ENCODE results near the gene GRK5. TPM values are rescaled to one million over a fixed set of nuclear protein-coding genes. Genes with fewer than 3 reads are reported as not detected.
"Not testable (repeated sequence)": the region's sequence is repeated elsewhere in the genome, so short reads cannot be mapped to it uniquely, and the experiment has no call there.

GRK5 gene
- total RNA-seq, 1 donor from 2014 or later = 12.5 TPM

GRCh38 chr10:119455609-119456434 lies 248.5 kb downstream of the GRK5 start:
- no peak overlapping the region for H3K4me3 ChIP-seq (ENCODE audit: low read length in 3 of 3)
- H3K9ac ChIP-seq (ENCODE audit: low read depth in 1 of 3, low read length in 3 of 3) = no peak overlapping the region
- H3K4me1 ChIP-seq (ENCODE audit: control insufficient read depth in 3 of 3, insufficient read depth in 3 of 3, low read length in 3 of 3) = no peaks in the 10 kb centered on the region
- H3K27me3 ChIP-seq (ENCODE audit: control insufficient read depth in 3 of 3, insufficient read depth in 3 of 3, low read length in 3 of 3) = no peaks in the 10 kb centered on the region
- no peaks in the 10 kb centered on the region for H3K9me3 ChIP-seq (ENCODE audit: control insufficient read depth in 3 of 3, low read length in 3 of 3)
- no peak overlapping the region for H3K27ac ChIP-seq (ENCODE audit: low read depth, low read length)
- peaks cover 0 to 9% (median 3%) of the 10 kb centered on the region in 3 donors for H3K36me3 ChIP-seq (ENCODE audit: control insufficient read depth in 3 of 3, insufficient read depth in 3 of 3, low read length in 3 of 3)

GRCh38 chr10:119456435-119456810 lies 249.1 kb downstream of the GRK5 start:
- H3K9me3 ChIP-seq (ENCODE audit: control insufficient read depth in 3 of 3, low read length in 3 of 3) = no peaks in the 10 kb centered on the region
- H3K27ac ChIP-seq (ENCODE audit: low read depth, low read length) = no peak overlapping the region
- H3K4me1 ChIP-seq (ENCODE audit: control insufficient read depth in 3 of 3, insufficient read depth in 3 of 3, low read length in 3 of 3) = no peaks in the 10 kb centered on the region
- no peak overlapping the region for H3K9ac ChIP-seq (ENCODE audit: low read depth in 1 of 3, low read length in 3 of 3)
- H3K27me3 ChIP-seq (ENCODE audit: control insufficient read depth in 3 of 3, insufficient read depth in 3 of 3, low read length in 3 of 3) = no peaks in the 10 kb centered on the region
- H3K4me3 ChIP-seq (ENCODE audit: low read length in 3 of 3) = no peak overlapping the region
- peaks cover 0 to 9% (median 1%) of the 10 kb centered on the region in 3 donors for H3K36me3 ChIP-seq (ENCODE audit: control insufficient read depth in 3 of 3, insufficient read depth in 3 of 3, low read length in 3 of 3)

DNA sequence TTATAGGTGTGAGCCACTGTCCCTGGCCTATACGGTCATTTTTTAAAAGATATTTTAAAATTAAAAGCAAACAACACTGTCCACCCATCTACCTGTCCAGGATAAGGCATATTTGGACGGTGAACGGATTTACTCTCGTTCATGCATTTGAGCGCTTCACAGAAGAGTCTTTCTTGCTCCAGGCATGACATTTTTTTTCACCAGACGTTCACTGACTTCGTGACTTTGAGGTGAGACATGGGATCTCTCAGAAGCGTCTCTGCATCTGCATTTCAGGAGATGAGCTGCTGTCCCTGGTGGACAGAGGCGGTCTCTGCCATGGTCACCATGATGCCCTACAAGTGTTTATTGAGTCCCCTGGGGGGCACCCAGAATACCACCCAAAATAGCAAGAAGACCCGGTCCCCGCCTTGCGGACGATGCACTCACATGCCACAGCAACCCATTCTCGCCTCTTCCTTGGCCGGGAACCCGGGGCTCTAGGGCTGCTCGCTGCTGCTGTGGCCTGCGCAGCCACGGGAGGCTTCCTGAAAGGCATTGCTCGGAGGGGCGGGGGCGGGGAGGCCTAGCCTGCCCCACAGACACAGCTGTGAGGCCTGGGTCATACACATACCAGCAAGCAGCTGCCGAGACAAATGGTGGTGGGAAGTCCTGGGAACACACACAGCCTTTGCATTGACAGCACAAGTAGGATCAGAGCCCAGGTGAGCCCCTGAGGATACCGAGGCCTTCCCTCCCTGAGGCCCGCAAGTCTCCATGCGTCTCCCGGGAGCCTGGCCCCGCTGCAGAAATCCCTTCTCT lies 250.8 kb downstream of the GRK5 start:
- Histone ChIP-seq H3K9ac (ENCODE audit: low read depth in 1 of 3, low read length in 3 of 3) (no peak overlapping the region), H3K27ac (ENCODE audit: low read depth, low read length) (no peak overlapping the region), H3K27me3 (ENCODE audit: control insufficient read depth in 3 of 3, insufficient read depth in 3 of 3, low read length in 3 of 3) (no peaks in the 10 kb centered on the region), H3K9me3 (ENCODE audit: control insufficient read depth in 3 of 3, low read length in 3 of 3) (no peaks in the 10 kb centered on the region), H3K4me1 (ENCODE audit: control insufficient read depth in 3 of 3, insufficient read depth in 3 of 3, low read length in 3 of 3) (no peaks in the 10 kb centered on the region), H3K4me3 (ENCODE audit: low read length in 3 of 3) (no peak overlapping the region), H3K36me3 (ENCODE audit: control insufficient read depth in 3 of 3, insufficient read depth in 3 of 3, low read length in 3 of 3) (peaks cover 0 to 9% (median 0%) of the 10 kb centered on the region in 3 donors)

GRCh38 chr10:119459681-119460340 lies 252.4 kb downstream of the GRK5 start:
- H3K9me3 ChIP-seq (ENCODE audit: control insufficient read depth in 3 of 3, low read length in 3 of 3) = no peaks in the 10 kb centered on the region
- no peak overlapping the region for H3K4me3 ChIP-seq (ENCODE audit: low read length in 3 of 3)
- no peaks in the 10 kb centered on the region for H3K27me3 ChIP-seq (ENCODE audit: control insufficient read depth in 3 of 3, insufficient read depth in 3 of 3, low read length in 3 of 3)
- H3K36me3 ChIP-seq (ENCODE audit: control insufficient read depth in 3 of 3, insufficient read depth in 3 of 3, low read length in 3 of 3) = no peaks in the 10 kb centered on the region
- no peaks in the 10 kb centered on the region for H3K4me1 ChIP-seq (ENCODE audit: control insufficient read depth in 3 of 3, insufficient read depth in 3 of 3, low read length in 3 of 3)
- no peak overlapping the region for H3K27ac ChIP-seq (ENCODE audit: low read depth, low read length)
- no peak overlapping the region for H3K9ac ChIP-seq (ENCODE audit: low read depth in 1 of 3, low read length in 3 of 3)

DNA sequence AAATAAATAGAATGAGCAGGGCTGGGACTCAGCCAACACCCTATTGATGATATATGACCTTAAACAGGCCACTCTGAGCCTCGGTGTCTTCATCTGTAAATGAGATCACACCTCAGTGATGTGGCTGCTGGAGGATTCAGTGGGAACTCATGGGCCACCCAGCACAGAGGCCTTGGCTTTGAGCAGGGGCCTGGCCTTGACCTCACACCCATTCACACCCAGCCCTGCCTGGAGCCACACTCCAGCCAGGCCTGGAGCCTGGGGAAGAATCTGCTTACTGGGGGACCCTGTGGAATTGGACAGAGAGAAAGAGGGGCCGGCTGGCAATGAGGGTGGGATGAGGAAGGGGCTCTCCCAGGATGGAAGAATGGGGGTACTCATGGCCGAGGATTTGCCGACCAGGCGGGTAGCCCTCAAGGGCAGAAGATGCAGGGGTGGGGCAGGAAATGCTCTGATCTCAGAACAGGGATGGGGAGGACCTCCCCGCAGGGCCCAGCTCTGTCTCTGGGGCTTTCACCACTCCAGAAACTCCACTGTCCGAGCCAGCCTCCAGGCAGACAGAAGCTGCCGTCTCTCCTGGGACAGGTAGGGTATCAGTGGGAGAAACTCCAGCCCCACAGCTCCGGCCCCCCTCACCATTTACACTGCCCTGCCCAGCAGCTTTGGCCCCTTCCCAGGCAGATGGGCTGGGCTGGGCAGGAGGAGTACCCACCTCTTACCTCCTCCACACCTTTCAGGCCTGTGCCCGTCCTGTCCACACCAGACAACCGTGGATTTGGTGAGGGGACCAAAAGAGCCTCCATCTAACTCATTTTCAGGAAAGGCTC lies 253.2 kb downstream of the GRK5 start:
- H3K9me3 ChIP-seq (ENCODE audit: control insufficient read depth in 3 of 3, low read length in 3 of 3) = no peaks in the 10 kb centered on the region
- H3K4me3 ChIP-seq (ENCODE audit: low read length in 3 of 3) = no peak overlapping the region
- H3K27me3 ChIP-seq (ENCODE audit: control insufficient read depth in 3 of 3, insufficient read depth in 3 of 3, low read length in 3 of 3) = peaks cover 0 to 2% (median 0%) of the 10 kb centered on the region in 3 donors
- no peak overlapping the region for H3K27ac ChIP-seq (ENCODE audit: low read depth, low read length)
- H3K4me1 ChIP-seq (ENCODE audit: control insufficient read depth in 3 of 3, insufficient read depth in 3 of 3, low read length in 3 of 3) = no peaks in the 10 kb centered on the region
- no peaks in the 10 kb centered on the region for H3K36me3 ChIP-seq (ENCODE audit: control insufficient read depth in 3 of 3, insufficient read depth in 3 of 3, low read length in 3 of 3)
- H3K9ac ChIP-seq (ENCODE audit: low read depth in 1 of 3, low read length in 3 of 3) = no peak overlapping the region

GRCh38 chr10:119461380-119461779 lies 254.0 kb downstream of the GRK5 start:
- no peak overlapping the region for H3K27ac ChIP-seq (ENCODE audit: low read depth, low read length)
- H3K36me3 ChIP-seq (ENCODE audit: control insufficient read depth in 3 of 3, insufficient read depth in 3 of 3, low read length in 3 of 3) = no peaks in the 10 kb centered on the region
- no peak overlapping the region for H3K9ac ChIP-seq (ENCODE audit: low read depth in 1 of 3, low read length in 3 of 3)
- no peak overlapping the region for H3K4me3 ChIP-seq (ENCODE audit: low read length in 3 of 3)
- no peaks in the 10 kb centered on the region for H3K9me3 ChIP-seq (ENCODE audit: control insufficient read depth in 3 of 3, low read length in 3 of 3)
- H3K4me1 ChIP-seq (ENCODE audit: control insufficient read depth in 3 of 3, insufficient read depth in 3 of 3, low read length in 3 of 3) = peaks cover 0 to 5% (median 0%) of the 10 kb centered on the region in 3 donors
- H3K27me3 ChIP-seq (ENCODE audit: control insufficient read depth in 3 of 3, insufficient read depth in 3 of 3, low read length in 3 of 3) = peaks cover 0 to 4% (median 2%) of the 10 kb centered on the region in 3 donors

- Histone ChIP-seq H3K4me3 (ENCODE audit: low read length in 3 of 3) (no peak overlapping the region), H3K27ac (ENCODE audit: low read depth, low read length) (no peak overlapping the region), H3K27me3 (ENCODE audit: control insufficient read depth in 3 of 3, insufficient read depth in 3 of 3, low read length in 3 of 3) (peaks cover 0 to 4% (median 2%) of the 10 kb centered on the region in 3 donors), H3K9ac (ENCODE audit: low read depth in 1 of 3, low read length in 3 of 3) (no peak overlapping the region), H3K4me1 (ENCODE audit: control insufficient read depth in 3 of 3, insufficient read depth in 3 of 3, low read length in 3 of 3) (peaks cover 0 to 6% (median 0%) of the 10 kb centered on the region in 3 donors), H3K9me3 (ENCODE audit: control insufficient read depth in 3 of 3, low read length in 3 of 3) (no peaks in the 10 kb centered on the region), H3K36me3 (ENCODE audit: control insufficient read depth in 3 of 3, insufficient read depth in 3 of 3, low read length in 3 of 3) (no peaks in the 10 kb centered on the region)
Measured at GRCh38 chr10:119461923-119462322, 254.6 kb downstream of the GRK5 start.

DNA sequence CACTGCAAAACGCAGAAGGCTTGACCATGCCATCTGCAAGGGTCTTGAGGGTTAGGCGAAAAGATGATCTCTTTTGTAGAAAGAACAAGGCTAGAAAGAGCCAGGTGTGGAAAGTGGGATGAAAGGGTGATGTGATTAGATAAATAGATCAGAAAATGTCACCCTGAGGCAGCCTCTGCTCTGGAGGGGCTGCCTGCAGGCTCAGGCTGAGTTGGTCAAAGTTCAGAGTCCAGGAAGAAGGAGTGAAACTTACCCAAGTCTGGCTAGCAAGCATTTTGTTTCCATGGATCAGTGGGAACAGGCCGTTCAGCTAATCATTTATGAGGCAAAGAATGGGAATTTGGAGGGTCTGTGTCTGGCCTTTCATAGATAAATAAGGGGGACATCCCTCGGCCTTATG lies 255.4 kb downstream of the GRK5 start:
- peaks cover 0 to 4% (median 2%) of the 10 kb centered on the region in 3 donors for H3K27me3 ChIP-seq (ENCODE audit: control insufficient read depth in 3 of 3, insufficient read depth in 3 of 3, low read length in 3 of 3)
- H3K9ac ChIP-seq (ENCODE audit: low read depth in 1 of 3, low read length in 3 of 3) = no peak overlapping the region
- no peak overlapping the region for H3K27ac ChIP-seq (ENCODE audit: low read depth, low read length)
- H3K4me3 ChIP-seq (ENCODE audit: low read length in 3 of 3) = no peak overlapping the region
- no peaks in the 10 kb centered on the region for H3K9me3 ChIP-seq (ENCODE audit: control insufficient read depth in 3 of 3, low read length in 3 of 3)
- H3K4me1 ChIP-seq (ENCODE audit: control insufficient read depth in 3 of 3, insufficient read depth in 3 of 3, low read length in 3 of 3) = peaks cover 0 to 6% (median 0%) of the 10 kb centered on the region in 3 donors
- no peaks in the 10 kb centered on the region for H3K36me3 ChIP-seq (ENCODE audit: control insufficient read depth in 3 of 3, insufficient read depth in 3 of 3, low read length in 3 of 3)

GRCh38 chr10:119463195-119463594 lies 255.8 kb downstream of the GRK5 start:
- H3K4me1 ChIP-seq (ENCODE audit: control insufficient read depth in 3 of 3, insufficient read depth in 3 of 3, low read length in 3 of 3); H3K4me3 ChIP-seq (ENCODE audit: low read length in 3 of 3); H3K27ac ChIP-seq (ENCODE audit: low read depth, low read length); H3K9ac ChIP-seq (ENCODE audit: low read depth in 1 of 3, low read length in 3 of 3); H3K27me3 ChIP-seq (ENCODE audit: control insufficient read depth in 3 of 3, insufficient read depth in 3 of 3, low read length in 3 of 3); H3K9me3 ChIP-seq (ENCODE audit: control insufficient read depth in 3 of 3, low read length in 3 of 3); H3K36me3 ChIP-seq (ENCODE audit: control insufficient read depth in 3 of 3, insufficient read depth in 3 of 3, low read length in 3 of 3): not testable (repeated sequence)

Measured in skeletal muscle tissue (tissue), 4 donors.